Astrocyte of the spinal cord (primary cell): ENCODE data around the gene IL22.

Experiments
- DNase-seq: peaks from one replicate; pipeline ENCODE4 v3.0.0; 2011; ENCODE audit warnings: low read depth, low spot score
- H3K4me3 ChIP-seq: 2 replicates; pipeline ENCODE4 v1.5.1; 2011; ENCODE audit warnings: low read depth, mild to moderate bottlenecking, low read length, moderate library complexity
- CTCF ChIP-seq: IDR thresholded peaks from 2 replicates; pipeline ENCODE4 v1.5.1; 2012; ENCODE audit warnings: low read depth, mild to moderate bottlenecking, low read length, inconsistent platforms
- in situ Hi-C: cut with HindIII; loops from 2 replicates; pipeline ENCODE4 v1.10.0; 2017; ENCODE audit warnings: low sequenced_read_pairs

IL22 gene

GRCh38 chr12:68231229-68231628, 22.2 kb downstream of the IL22 start:
- no peak overlapping the region for H3K4me3 ChIP-seq
- no peak for DNase-seq
- TF ChIP-seq CTCF, result no peak
- in situ Hi-C loops, result no loop called here

GRCh38 chr12:68229956-68230355, 23.4 kb downstream of the IL22 start:
- no peak overlapping the region for H3K4me3 ChIP-seq
- no peak for DNase-seq
- in situ Hi-C loops, result no loop called here
- no peak for TF ChIP-seq CTCF

- in situ Hi-C loops, result no loop called here
- no peak for TF ChIP-seq CTCF
- DNase-seq, result no peak
- H3K4me3 ChIP-seq, result no peak overlapping the region
Measured at GRCh38 chr12:68227356-68227755, 26.0 kb downstream of the IL22 start.

GRCh38 chr12:68225576-68226476, 27.6 kb downstream of the IL22 start, which contains the start of gene IL26:
Gene IL26, minus strand, starts transcription at chr12:68225810. Its CDS starts 54 bp downstream, at chr12:68225756.
- in situ Hi-C loops, result no loop called here
- H3K4me3 ChIP-seq, result no peak within 1 kb of the TSS
- no peak for DNase-seq
- TF ChIP-seq CTCF, result no peak

GRCh38 chr12:68224613-68225285, 28.7 kb downstream of the IL22 start:
- no peak overlapping the region for H3K4me3 ChIP-seq
- TF ChIP-seq CTCF, result no peak
- DNase-seq, result peak; percentile 84
- in situ Hi-C loops, result no loop called here

- H3K4me3 ChIP-seq, result no peak overlapping the region
- in situ Hi-C loops, result no loop called here
- TF ChIP-seq CTCF, result peak; percentile 76
- peak; percentile 85 for DNase-seq
Measured at GRCh38 chr12:68223067-68223747, 30.2 kb downstream of the IL22 start.
